Body of pancreas (tissue), 4 donors: ENCODE data around the gene ITPR2. TPM values are rescaled to one million over a fixed set of nuclear protein-coding genes. Genes with fewer than 3 reads are reported as not detected.

Experiments
- ATAC-seq: fragments of 150-250 bp; one replicate; pipeline ENCODE4 v1.9.1; 2016
- DNase-seq, 4 donors: peaks; one replicate each; pipeline ENCODE4 v3.0.0-alpha.2; 2019
- H3K27ac ChIP-seq, 4 donors: fragments of 200-600 bp; sonication (generic); 1 replicate in 3 of 4; 2 replicates in 1 of 4; pipeline versions ENCODE4 v1.5.1 to v1.6.1; 2016 to 2019; ENCODE audit warnings: mild to moderate bottlenecking in 1 of 4, mixed read lengths in 1 of 4, moderate library complexity in 1 of 4
- H3K27me3 ChIP-seq, 2 donors: fragments of 200-600 bp; sonication (generic); one replicate each; pipeline ENCODE4 v1.6.0; 2016; ENCODE audit warnings: mild to moderate bottlenecking in 1 of 2
- H3K36me3 ChIP-seq, 2 donors: fragments of 200-600 bp; sonication (generic); replicated peaks in 1 of 2; 2 replicates each; pipeline ENCODE4 v1.5.1; 2016; ENCODE audit warnings: low read depth in 2 of 2; ENCODE audit not compliant: insufficient read depth in 1 of 2
- H3K4me1 ChIP-seq: fragments of 200-600 bp; sonication (generic); one replicate; pipeline ENCODE4 v1.6.0; 2016
- H3K4me3 ChIP-seq, 2 donors: fragments of 200-600 bp; sonication (generic); 1 replicate in 1 of 2; 2 replicates in 1 of 2; pipeline ENCODE4 v1.5.1; 2016 to 2019
- H3K9me3 ChIP-seq, 3 donors: fragments of 200-600 bp; sonication (generic); 1 replicate in 2 of 3; 2 replicates in 1 of 3; pipeline ENCODE4 v1.5.1; 2016
- POLR2A ChIP-seq, 3 donors: fragments of 450-650 bp; IDR thresholded peaks; one replicate each; pipeline ENCODE4 v1.6.1; 2016; ENCODE audit warnings: antibody characterized with exemption in 3 of 3, mild to moderate bottlenecking in 2 of 3
- WGBS, 2 donors: methylation state at CpG; one replicate each; pipeline ENCODE4 v1.1.5; 2017; 5-methylcytosine and 5-hydroxymethylcytosine counted together
- intact Hi-C: fragments of 100-400 bp; cut with DNase I; formaldehyde crosslinking; loops from one replicate; pipeline ENCODE4 v1.15.1; 2023
- total RNA-seq, 2 donors: library from RNA; depleted of rRNA; stranded (reverse); fragments of >200 nt; gene quantifications; one replicate each; pipeline ENCODE4 v1.1.0, GENCODE V29; 2016
- TF ChIP-seq, protein P1 (sequence below), 7 experiments: fragments of 450-650 bp in 4 of 7; fragments of 200-600 bp in 3 of 7; sonication (generic) in 3 of 7; IDR thresholded peaks; one replicate each; pipeline ENCODE4 v1.5.1; 2016 to 2019; ENCODE audit warnings: antibody characterized with exemption in 7 of 7

The ITPR2 gene
- total RNA-seq, 2 donors from 2014 or later = 37.4 to 92.9 TPM

DNA sequence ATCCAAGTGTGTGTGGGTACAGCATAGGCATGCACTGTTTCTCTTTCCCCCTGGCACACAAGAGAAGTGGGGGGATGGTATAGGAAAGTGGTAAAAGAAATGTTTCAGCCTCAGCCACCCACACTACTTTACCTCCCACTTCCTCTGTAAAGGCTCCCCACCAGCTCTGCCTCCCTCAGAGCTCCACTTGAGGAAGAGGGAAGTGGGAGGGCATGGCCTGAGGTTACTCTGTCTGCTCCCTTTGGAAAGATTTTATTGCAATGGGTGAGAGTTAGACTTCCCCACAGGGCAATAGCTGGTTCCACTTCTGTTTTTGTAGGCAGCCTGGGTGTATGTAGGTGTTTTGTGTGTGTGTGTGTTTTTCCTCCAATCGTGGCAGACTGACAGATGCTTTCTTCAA is 492.3 kb downstream of the ITPR2 start:
- 41 to 47% methylated on average over 1 of the region's 1 CpG for WGBS, 2 donors
- no peaks in the 10 kb centered on the region for H3K36me3 ChIP-seq
- TF ChIP-seq, protein P1, sequence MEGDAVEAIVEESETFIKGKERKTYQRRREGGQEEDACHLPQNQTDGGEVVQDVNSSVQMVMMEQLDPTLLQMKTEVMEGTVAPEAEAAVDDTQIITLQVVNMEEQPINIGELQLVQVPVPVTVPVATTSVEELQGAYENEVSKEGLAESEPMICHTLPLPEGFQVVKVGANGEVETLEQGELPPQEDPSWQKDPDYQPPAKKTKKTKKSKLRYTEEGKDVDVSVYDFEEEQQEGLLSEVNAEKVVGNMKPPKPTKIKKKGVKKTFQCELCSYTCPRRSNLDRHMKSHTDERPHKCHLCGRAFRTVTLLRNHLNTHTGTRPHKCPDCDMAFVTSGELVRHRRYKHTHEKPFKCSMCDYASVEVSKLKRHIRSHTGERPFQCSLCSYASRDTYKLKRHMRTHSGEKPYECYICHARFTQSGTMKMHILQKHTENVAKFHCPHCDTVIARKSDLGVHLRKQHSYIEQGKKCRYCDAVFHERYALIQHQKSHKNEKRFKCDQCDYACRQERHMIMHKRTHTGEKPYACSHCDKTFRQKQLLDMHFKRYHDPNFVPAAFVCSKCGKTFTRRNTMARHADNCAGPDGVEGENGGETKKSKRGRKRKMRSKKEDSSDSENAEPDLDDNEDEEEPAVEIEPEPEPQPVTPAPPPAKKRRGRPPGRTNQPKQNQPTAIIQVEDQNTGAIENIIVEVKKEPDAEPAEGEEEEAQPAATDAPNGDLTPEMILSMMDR (IDR thresholded peaks at IDR 0.05) = no peak
- no peak for TF ChIP-seq POLR2A (IDR thresholded peaks at IDR 0.05)
- H3K27ac ChIP-seq = no peak overlapping the region
- no peak overlapping the region for H3K4me3 ChIP-seq
- intact Hi-C loops = no loop called here
- no peaks in the 10 kb centered on the region for H3K27me3 ChIP-seq
- DNase-seq = peak in 1 of 4 donors; percentile 49
- ATAC-seq = no peak
- H3K9me3 ChIP-seq = no peaks in the 10 kb centered on the region
- H3K4me1 ChIP-seq = no peaks in the 10 kb centered on the region

DNA sequence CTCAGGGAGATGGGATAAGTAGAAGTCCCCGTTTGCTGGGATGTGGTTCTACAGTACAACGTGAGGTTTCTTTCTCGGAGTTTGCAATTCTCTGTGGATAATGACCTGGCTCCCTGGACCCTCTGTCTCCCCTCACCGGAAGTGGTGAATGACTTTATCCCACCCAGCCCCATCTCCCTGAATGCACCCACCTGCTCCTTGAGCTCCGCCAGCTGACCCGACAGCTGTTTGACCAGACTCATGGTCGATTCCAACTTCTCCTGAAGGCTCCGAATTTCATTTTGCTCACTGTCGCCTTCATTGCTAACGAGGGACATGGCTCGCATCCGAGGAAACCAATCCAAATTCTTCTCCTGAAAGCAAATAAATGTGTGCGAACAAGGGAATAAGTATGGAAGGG is 493.0 kb downstream of the ITPR2 start:
- Histone ChIP-seq H3K4me3 (no peak overlapping the region), H3K27me3 (no peaks in the 10 kb centered on the region), H3K36me3 (no peaks in the 10 kb centered on the region), H3K4me1 (no peaks in the 10 kb centered on the region), H3K27ac (no peak overlapping the region), H3K9me3 (no peaks in the 10 kb centered on the region)
- intact Hi-C loops = no loop called here
- TF ChIP-seq, protein P1 (IDR thresholded peaks at IDR 0.05) = no peak
- no peak for TF ChIP-seq POLR2A (IDR thresholded peaks at IDR 0.05)
- WGBS, 2 donors = 95% methylated on average over 13 of the region's 13 CpGs
- DNase-seq (no peak), ATAC-seq (no peak)

DNA sequence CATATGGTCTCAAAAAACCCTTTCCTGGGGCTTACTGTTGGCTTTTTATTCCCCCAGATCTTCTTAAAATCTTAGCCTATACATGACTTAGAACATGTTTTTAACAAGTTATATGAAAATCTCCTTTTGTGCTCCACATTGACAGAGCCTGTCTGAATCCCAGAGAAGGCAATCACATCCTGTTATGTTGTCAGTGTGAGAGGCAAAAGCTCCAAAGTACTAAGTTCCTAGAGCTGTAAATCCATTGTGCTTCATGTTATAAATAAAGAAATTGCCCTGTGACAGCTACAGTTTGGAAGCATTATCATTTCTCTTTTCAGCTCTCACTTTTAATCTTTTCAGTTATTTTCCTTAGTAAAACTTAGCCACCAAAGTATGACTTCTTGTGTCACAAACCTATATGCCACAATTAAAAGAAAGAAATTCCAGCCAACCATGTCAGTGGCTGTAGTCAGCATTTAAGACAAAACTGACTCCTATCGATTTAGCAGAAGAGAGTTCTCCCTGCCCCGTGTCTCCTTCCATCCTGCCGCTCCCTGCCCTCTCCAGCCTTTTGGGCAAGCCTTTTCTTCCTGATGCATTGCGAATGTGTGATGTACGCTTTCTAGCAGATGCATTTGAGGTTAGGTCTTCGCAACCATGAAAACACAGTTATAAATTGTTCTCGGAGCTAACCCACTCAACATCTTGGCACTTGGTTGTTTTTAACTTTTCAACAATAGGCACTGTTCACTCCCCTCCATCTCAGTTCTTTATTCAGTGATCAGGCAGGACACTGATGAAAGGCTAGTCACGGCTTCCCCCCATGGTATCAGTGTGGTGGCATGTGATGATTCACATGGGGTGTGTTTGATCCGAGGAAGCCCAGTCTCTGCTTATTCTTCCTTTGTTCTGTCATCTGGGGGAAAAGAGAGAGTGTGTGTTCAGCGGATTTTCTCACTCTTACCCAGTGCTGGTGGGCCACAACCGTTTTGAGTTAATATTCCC is 494.1 kb downstream of the ITPR2 start:
- no peaks in the 10 kb centered on the region for H3K4me1 ChIP-seq
- no peaks in the 10 kb centered on the region for H3K27me3 ChIP-seq
- DNase-seq (no peak), ATAC-seq (no peak)
- no peak overlapping the region for H3K4me3 ChIP-seq
- no peak overlapping the region for H3K27ac ChIP-seq
- intact Hi-C loops = no loop called here
- H3K9me3 ChIP-seq = no peaks in the 10 kb centered on the region
- TF ChIP-seq POLR2A (IDR thresholded peaks at IDR 0.05) = no peak
- TF ChIP-seq, protein P1 (IDR thresholded peaks at IDR 0.05) = no peak
- no peaks in the 10 kb centered on the region for H3K36me3 ChIP-seq
- WGBS, 2 donors = 86 to 92% methylated on average over 11 of the region's 11 CpGs

DNA sequence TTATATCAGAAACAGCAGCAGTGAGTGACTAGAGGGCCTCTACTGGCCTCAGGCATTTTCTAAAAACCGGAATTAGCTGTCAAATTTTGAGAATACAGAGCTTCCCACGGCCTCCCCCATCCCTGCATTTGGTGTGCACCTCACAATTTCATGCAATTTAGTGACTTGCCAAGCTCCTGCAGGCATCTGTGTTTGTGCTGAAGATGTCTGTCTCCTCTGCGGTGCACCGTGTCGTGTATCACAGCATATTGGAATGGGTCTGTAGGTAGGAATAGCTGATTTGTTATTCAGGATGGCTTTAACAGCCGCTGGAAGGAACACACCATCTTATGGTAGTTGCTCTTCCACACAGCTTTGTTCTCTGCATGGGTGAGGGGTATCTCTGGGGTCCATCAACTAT is 497.3 kb downstream of the ITPR2 start:
- Histone ChIP-seq H3K27ac (no peak overlapping the region), H3K27me3 (no peaks in the 10 kb centered on the region), H3K36me3 (no peaks in the 10 kb centered on the region), H3K9me3 (no peaks in the 10 kb centered on the region), H3K4me3 (no peak overlapping the region), H3K4me1 (no peaks in the 10 kb centered on the region)
- DNase-seq = no peak
- TF ChIP-seq, protein P1 (IDR thresholded peaks at IDR 0.05) = no peak
- TF ChIP-seq POLR2A (IDR thresholded peaks at IDR 0.05) = no peak
- 89 to 100% methylated on average over 5 to 6 of the region's 6 CpGs for WGBS, 2 donors
- intact Hi-C loops = no loop called here
- ATAC-seq = no peak
